ENCODE data around the gene CEP72.
A peak's percentile ranks its signal among the peaks of the same experiment; 100 is the strongest.
"Not testable (repeated sequence)": the region's sequence is repeated elsewhere in the genome, so short reads cannot be mapped to it uniquely, and the experiment has no call there.

CEP72 gene

GRCh38 chr5:611731-612486, at the start of gene CEP72:
Gene CEP72, plus strand, starts transcription at chr5:612340. Its CDS starts 22 bp downstream, at chr5:612362.
- DNase-seq = peak; percentile 77 to 92 (median 90)

- DNase-seq = no peak
Measured at GRCh38 chr5:565782-566440, 46.2 kb upstream of the CEP72 start.

- no peak for DNase-seq
Measured at GRCh38 chr5:566636-567309, 45.4 kb upstream of the CEP72 start.

- no peak for DNase-seq
Measured at GRCh38 chr5:567664-568060, 44.5 kb upstream of the CEP72 start.

GRCh38 chr5:568061-568781, 43.9 kb upstream of the CEP72 start:
- no peak for DNase-seq

- no peak for DNase-seq
Measured at GRCh38 chr5:568809-569208, 43.3 kb upstream of the CEP72 start.

- DNase-seq = no peak
Measured at GRCh38 chr5:569358-569867, 42.7 kb upstream of the CEP72 start.

- DNase-seq = no peak
Measured at GRCh38 chr5:569868-570361, 42.2 kb upstream of the CEP72 start.

- DNase-seq = no peak
Measured at GRCh38 chr5:570446-570845, 41.7 kb upstream of the CEP72 start.

- no peak for DNase-seq
Measured at GRCh38 chr5:570886-571285, 41.3 kb upstream of the CEP72 start.

GRCh38 chr5:571791-572190, 40.3 kb upstream of the CEP72 start:
- DNase-seq = no peak

- no peak for DNase-seq
Measured at GRCh38 chr5:572398-573019, 39.6 kb upstream of the CEP72 start.

- DNase-seq = no peak
Measured at GRCh38 chr5:573206-573605, 38.9 kb upstream of the CEP72 start.

GRCh38 chr5:573976-574375, 38.2 kb upstream of the CEP72 start:
- DNase-seq = no peak

GRCh38 chr5:574906-575305, 37.2 kb upstream of the CEP72 start:
- no peak for DNase-seq

- no peak for DNase-seq
Measured at GRCh38 chr5:575636-576035, 36.5 kb upstream of the CEP72 start.

GRCh38 chr5:577214-577613, 34.9 kb upstream of the CEP72 start:
- DNase-seq = not testable (repeated sequence)

- DNase-seq = no peak
Measured at GRCh38 chr5:577800-578199, 34.3 kb upstream of the CEP72 start.

- no peak for DNase-seq
Measured at GRCh38 chr5:579211-579610, 32.9 kb upstream of the CEP72 start.

- DNase-seq = no peak
Measured at GRCh38 chr5:579746-580366, 32.3 kb upstream of the CEP72 start.

GRCh38 chr5:580436-580835, 31.7 kb upstream of the CEP72 start:
- DNase-seq = no peak

GRCh38 chr5:581266-581665, 30.9 kb upstream of the CEP72 start:
- no peak for DNase-seq

Measured in stimulated activated naive CD4-positive, alpha-beta T cell (primary cell).